Measurements from ENCODE around the gene PLEKHN1. TPM values are rescaled to one million over a fixed set of nuclear protein-coding genes. Genes with fewer than 3 reads are reported as not detected.

PLEKHN1 gene
- polyA plus RNA-seq, 1 experiment = 0.88 TPM

DNA sequence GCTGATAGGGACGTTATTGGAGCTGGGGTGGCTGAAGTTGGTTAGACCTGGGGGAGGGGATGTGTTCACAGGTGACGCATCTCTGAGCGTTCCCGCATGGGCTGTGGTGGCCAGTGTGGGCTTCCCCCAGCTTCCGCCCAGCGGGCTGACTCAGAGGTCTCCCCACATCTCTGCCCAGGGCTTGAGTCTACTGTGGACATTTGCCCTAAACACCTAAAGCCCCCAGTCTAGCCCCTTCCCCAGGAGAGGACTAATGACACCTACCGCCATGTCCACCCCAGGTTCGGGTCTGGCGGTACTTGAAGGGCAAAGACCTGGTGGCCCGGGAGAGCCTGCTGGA is 55.6 kb downstream of the PLEKHN1 start:
- no peak for DNase-seq (ENCODE audit: low read depth)
- ChIA-PET POLR2A (no interaction called here), CTCF (interaction anchor here (0.8 to 4.7 kb wide), 2 partner anchors 10 to 42 kb away, joined by 3 to 20 read pairs; no protein-coding TSS in a partner anchor)
- TF ChIP-seq, protein P1, sequence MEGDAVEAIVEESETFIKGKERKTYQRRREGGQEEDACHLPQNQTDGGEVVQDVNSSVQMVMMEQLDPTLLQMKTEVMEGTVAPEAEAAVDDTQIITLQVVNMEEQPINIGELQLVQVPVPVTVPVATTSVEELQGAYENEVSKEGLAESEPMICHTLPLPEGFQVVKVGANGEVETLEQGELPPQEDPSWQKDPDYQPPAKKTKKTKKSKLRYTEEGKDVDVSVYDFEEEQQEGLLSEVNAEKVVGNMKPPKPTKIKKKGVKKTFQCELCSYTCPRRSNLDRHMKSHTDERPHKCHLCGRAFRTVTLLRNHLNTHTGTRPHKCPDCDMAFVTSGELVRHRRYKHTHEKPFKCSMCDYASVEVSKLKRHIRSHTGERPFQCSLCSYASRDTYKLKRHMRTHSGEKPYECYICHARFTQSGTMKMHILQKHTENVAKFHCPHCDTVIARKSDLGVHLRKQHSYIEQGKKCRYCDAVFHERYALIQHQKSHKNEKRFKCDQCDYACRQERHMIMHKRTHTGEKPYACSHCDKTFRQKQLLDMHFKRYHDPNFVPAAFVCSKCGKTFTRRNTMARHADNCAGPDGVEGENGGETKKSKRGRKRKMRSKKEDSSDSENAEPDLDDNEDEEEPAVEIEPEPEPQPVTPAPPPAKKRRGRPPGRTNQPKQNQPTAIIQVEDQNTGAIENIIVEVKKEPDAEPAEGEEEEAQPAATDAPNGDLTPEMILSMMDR (IDR thresholded peaks at IDR 0.05; ENCODE audit: insufficient read depth, low read depth, low read length) = no peak
- Histone ChIP-seq H3K27me3 (ENCODE audit: control insufficient read depth, insufficient read depth, low read length) (no peaks in the 10 kb centered on the region), H3K36me3 (ENCODE audit: control insufficient read depth, insufficient read depth, low read length) (peaks cover 16% of the 10 kb centered on the region), H3K4me3 (ENCODE audit: low read depth, low read length) (no peak overlapping the region)

DNA sequence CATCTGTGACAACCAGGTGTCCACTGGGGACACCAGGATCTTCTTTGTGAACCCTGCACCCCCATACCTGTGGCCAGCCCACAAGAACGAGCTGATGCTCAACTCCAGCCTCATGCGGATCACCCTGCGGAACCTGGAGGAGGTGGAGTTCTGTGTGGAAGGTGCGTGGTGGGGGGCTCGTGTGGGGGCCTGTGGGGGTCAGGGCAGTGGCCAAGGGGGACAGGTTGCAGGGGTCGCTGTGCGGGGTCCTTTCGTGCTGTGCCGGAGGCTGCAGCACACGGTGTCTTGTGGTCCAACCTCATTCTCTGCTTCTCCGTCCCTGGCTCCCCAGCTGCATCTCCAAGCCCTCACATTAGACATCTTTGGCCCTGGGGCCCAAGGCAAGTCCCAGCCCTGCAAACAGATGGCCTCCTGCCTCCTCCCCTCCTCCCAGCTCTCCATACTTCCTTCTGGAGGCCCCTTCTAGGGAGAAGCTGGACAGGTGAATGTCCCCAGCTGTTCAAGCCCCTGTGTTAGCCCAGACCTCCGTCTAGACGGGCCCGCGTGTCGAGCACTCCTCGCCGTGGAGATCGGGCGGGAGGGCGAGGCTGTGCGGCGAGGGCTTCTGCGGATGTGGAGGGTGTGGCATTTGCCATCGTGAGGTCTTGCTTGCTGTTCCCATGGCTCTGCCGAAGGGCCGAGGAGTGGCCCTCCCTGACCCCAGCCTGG is 56.2 kb downstream of the PLEKHN1 start:
- no peak overlapping the region for H3K4me3 ChIP-seq (ENCODE audit: low read depth, low read length)
- POLR2A ChIA-PET = no interaction called here
- no peaks in the 10 kb centered on the region for H3K27me3 ChIP-seq (ENCODE audit: control insufficient read depth, insufficient read depth, low read length)
- CTCF ChIA-PET = interaction anchor here (0.8 to 4.7 kb wide), 2 partner anchors 10 to 42 kb away, joined by 3 to 20 read pairs; no protein-coding TSS in a partner anchor
- H3K36me3 ChIP-seq (ENCODE audit: control insufficient read depth, insufficient read depth, low read length) = peaks cover 17% of the 10 kb centered on the region
- TF ChIP-seq, protein P1 (IDR thresholded peaks at IDR 0.05; ENCODE audit: insufficient read depth, low read depth, low read length) = no peak
- DNase-seq (ENCODE audit: low read depth) = no peak

DNA sequence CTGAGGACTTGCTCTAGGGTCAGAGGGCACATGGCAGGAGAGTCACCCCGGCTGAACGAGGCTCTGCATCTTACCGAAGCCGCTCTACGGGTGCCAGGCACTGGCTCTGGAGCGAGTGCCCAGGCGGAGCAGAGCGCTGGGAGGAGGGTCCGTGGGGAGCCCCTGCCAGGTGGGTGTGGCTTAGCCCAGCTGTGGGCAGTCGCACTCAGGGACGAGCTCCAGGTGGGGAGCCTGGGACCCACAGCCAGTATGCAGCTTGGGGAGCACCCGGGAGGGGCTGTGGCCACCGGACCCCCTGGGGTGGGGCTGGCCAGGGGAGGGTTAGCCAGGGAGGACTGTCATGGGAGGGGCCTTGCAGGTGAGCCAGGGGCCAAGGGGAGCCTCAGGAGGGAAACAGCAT is 57.4 kb downstream of the PLEKHN1 start:
- ChIA-PET POLR2A (no interaction called here), CTCF (interaction anchor here (0.6 to 4.7 kb wide), 4 partner anchors 8 to 268 kb away, joined by 3 to 20 read pairs (median 6); partner anchors contain the start of gene ISG15)
- TF ChIP-seq, protein P1 (IDR thresholded peaks at IDR 0.05; ENCODE audit: insufficient read depth, low read depth, low read length) = no peak

DNA sequence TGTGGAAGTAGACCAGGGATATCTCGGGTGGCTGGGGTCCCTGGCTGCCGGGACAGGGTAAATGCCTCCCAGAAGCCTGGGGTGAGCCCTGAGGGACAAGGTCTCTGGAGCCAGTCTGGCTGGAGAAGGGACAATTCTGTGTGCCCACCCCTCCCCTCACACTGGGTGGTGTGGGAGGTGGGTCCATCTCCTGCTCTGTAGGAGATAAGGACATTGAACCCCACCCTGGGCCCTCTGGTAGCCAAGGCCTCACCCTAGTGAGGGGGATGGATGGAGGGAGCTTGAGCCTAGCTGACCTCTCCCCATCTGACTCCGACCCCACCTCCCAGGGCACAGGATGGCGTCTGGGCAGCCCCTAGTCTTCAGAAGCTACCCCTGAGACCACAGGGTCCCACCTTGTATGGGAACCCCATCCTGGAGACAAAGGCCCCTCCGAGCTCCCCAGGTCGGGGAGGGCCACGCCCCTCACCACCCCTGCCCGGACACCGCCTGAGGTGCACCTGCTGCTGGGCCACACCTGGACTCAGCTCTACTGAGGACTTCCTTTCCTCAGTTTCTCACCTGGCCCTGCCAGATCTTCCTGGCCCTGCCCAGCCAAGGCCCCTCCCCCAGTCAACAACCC is 58.0 kb downstream of the PLEKHN1 start:
- no peaks in the 10 kb centered on the region for H3K27me3 ChIP-seq (ENCODE audit: control insufficient read depth, insufficient read depth, low read length)
- ChIA-PET POLR2A (no interaction called here), CTCF (interaction anchor here (0.6 to 4.7 kb wide), 5 partner anchors 8 to 267 kb away, joined by 3 to 20 read pairs (median 3); partner anchors contain the start of gene ISG15)
- no peak overlapping the region for H3K4me3 ChIP-seq (ENCODE audit: low read depth, low read length)
- DNase-seq (ENCODE audit: low read depth) = no peak
- TF ChIP-seq, protein P1 (IDR thresholded peaks at IDR 0.05; ENCODE audit: insufficient read depth, low read depth, low read length) = no peak
- peaks cover 19% of the 10 kb centered on the region for H3K36me3 ChIP-seq (ENCODE audit: control insufficient read depth, insufficient read depth, low read length)

More for the DNA sequence above, 57.4 kb downstream of the PLEKHN1 start:
- no peak for DNase-seq (ENCODE audit: low read depth)
- H3K4me3 ChIP-seq (ENCODE audit: low read depth, low read length) = no peak overlapping the region
- peaks cover 19% of the 10 kb centered on the region for H3K36me3 ChIP-seq (ENCODE audit: control insufficient read depth, insufficient read depth, low read length)
- H3K27me3 ChIP-seq (ENCODE audit: control insufficient read depth, insufficient read depth, low read length) = no peaks in the 10 kb centered on the region
